Measurements from ENCODE around the gene PACRG. TPM values are rescaled to one million over a fixed set of nuclear protein-coding genes. Genes with fewer than 3 reads are reported as not detected.

PACRG gene
- total and polyA plus RNA-seq, 4 donors, result 0.47 to 3.8 (median 2.4) TPM

- TF ChIP-seq REST (IDR thresholded peaks at IDR 0.05) (no peak), ZBTB33 (IDR thresholded peaks at IDR 0.05) (no peak), NR2F2 (IDR thresholded peaks at IDR 0.05) (no peak), JUND (IDR thresholded peaks at IDR 0.05) (no peak), HNF4G (IDR thresholded peaks at IDR 0.05) (no peak), YY1 (IDR thresholded peaks at IDR 0.05) (no peak), GABPA (IDR thresholded peaks at IDR 0.05 in 1 of 2, conservative IDR thresholded peaks at IDR 0.05 in 1 of 2) (no peak)
- TF ChIP-seq, protein P1, sequence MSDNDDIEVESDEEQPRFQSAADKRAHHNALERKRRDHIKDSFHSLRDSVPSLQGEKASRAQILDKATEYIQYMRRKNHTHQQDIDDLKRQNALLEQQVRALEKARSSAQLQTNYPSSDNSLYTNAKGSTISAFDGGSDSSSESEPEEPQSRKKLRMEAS (IDR thresholded peaks at IDR 0.05), result no peak
Observed at GRCh38 chr6:162728706-162729105, 932 bp downstream of the PACRG start (continued).

DNA sequence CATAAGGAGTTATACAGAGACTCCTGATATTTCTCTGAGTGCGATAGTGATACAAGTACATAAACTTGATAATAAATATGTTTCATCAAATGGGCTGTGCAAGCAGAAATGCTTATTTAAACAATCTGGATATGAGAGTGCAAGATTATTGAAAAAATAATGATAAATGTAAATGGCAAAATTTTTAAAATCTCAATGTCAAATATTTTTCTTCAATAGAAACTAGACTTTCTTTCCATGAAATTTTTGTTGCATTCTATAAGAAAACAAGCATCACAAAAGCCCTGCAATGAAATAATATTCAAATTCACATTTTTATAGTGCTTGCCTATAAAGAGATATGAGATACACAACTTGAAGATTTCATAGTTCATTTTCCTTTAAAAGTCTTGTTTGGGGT, 2.7 kb downstream of the PACRG start:
- no peak overlapping the region for H3K4me3 ChIP-seq (ENCODE audit: low read depth in 1 of 3, low read length in 3 of 3)
- H3K9ac ChIP-seq (ENCODE audit: low read depth in 1 of 2, low read length in 2 of 2), result no peak overlapping the region
- DNase-seq (ENCODE audit: low spot score), result no peak
- no peaks in the 10 kb centered on the region for H3K36me3 ChIP-seq (ENCODE audit: control insufficient read depth in 4 of 4, insufficient read depth in 3 of 4, low read depth in 1 of 4, low read length in 3 of 4)
- whole genome bisulfite sequencing, result 99% methylated on average over 1 of the region's 1 CpG
- no peaks in the 10 kb centered on the region for H3K27me3 ChIP-seq (ENCODE audit: control insufficient read depth in 4 of 4, insufficient read depth in 4 of 4, low read length in 3 of 4)
- peaks cover 0 to 10% (median 8%) of the 10 kb centered on the region in 4 donors for H3K4me1 ChIP-seq (ENCODE audit: control insufficient read depth in 4 of 4, insufficient read depth in 4 of 4, low read length in 3 of 4)
- no peak overlapping the region for H3K27ac ChIP-seq (ENCODE audit: low read depth in 1 of 2, low read length in 2 of 2)
- no peaks in the 10 kb centered on the region for H3K9me3 ChIP-seq (ENCODE audit: control insufficient read depth in 4 of 4, low read length in 3 of 4)
- no peak for TF ChIP-seq SP1 (IDR thresholded peaks at IDR 0.05)
- no peak for TF ChIP-seq NR2F2 (IDR thresholded peaks at IDR 0.05)
- no peak for TF ChIP-seq YY1 (IDR thresholded peaks at IDR 0.05)
- TF ChIP-seq EGR1 (IDR thresholded peaks at IDR 0.05; ENCODE audit: low read depth in 2 of 2), result no peak
- no peak for TF ChIP-seq REST (IDR thresholded peaks at IDR 0.05)
- no peak for TF ChIP-seq ZBTB33 (IDR thresholded peaks at IDR 0.05)
- TF ChIP-seq RAD21 (IDR thresholded peaks at IDR 0.05), result no peak
- TF ChIP-seq TAF1 (conservative IDR thresholded peaks at IDR 0.05), result no peak
- TF ChIP-seq HNF4G (IDR thresholded peaks at IDR 0.05), result no peak
- TF ChIP-seq, protein P2, sequence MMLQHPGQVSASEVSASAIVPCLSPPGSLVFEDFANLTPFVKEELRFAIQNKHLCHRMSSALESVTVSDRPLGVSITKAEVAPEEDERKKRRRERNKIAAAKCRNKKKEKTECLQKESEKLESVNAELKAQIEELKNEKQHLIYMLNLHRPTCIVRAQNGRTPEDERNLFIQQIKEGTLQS (IDR thresholded peaks at IDR 0.05), result no peak
- TF ChIP-seq JUND (IDR thresholded peaks at IDR 0.05), result no peak
- TF ChIP-seq RXRA (IDR thresholded peaks at IDR 0.05), result no peak
- TF ChIP-seq GABPA (IDR thresholded peaks at IDR 0.05 in 1 of 2, conservative IDR thresholded peaks at IDR 0.05 in 1 of 2), result no peak
- no peak for TF ChIP-seq FOXA1 (IDR thresholded peaks at IDR 0.05)
- TF ChIP-seq HNF4A (conservative IDR thresholded peaks at IDR 0.05), result no peak
- TF ChIP-seq, protein P3, sequence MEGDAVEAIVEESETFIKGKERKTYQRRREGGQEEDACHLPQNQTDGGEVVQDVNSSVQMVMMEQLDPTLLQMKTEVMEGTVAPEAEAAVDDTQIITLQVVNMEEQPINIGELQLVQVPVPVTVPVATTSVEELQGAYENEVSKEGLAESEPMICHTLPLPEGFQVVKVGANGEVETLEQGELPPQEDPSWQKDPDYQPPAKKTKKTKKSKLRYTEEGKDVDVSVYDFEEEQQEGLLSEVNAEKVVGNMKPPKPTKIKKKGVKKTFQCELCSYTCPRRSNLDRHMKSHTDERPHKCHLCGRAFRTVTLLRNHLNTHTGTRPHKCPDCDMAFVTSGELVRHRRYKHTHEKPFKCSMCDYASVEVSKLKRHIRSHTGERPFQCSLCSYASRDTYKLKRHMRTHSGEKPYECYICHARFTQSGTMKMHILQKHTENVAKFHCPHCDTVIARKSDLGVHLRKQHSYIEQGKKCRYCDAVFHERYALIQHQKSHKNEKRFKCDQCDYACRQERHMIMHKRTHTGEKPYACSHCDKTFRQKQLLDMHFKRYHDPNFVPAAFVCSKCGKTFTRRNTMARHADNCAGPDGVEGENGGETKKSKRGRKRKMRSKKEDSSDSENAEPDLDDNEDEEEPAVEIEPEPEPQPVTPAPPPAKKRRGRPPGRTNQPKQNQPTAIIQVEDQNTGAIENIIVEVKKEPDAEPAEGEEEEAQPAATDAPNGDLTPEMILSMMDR (IDR thresholded peaks at IDR 0.05; ENCODE audit: low read depth, low read length, missing input control), result no peak
- TF ChIP-seq, protein P1 (IDR thresholded peaks at IDR 0.05), result no peak
- no peak for TF ChIP-seq FOXA2 (IDR thresholded peaks at IDR 0.05)
